Panc1 (cell line): ENCODE measurements around the gene PARD3.

Experiments used
- CTCF ChIP-seq: fragments of 450-650 bp; IDR thresholded peaks from 2 replicates; pipeline ENCODE4 v1.5.1; 2017; ENCODE audit warnings: mild to moderate bottlenecking
- POLR2AphosphoS5 ChIP-seq: IDR thresholded peaks from 2 replicates; pipeline ENCODE4 v1.6.1; 2012; ENCODE audit warnings: mild to moderate bottlenecking, low read depth, low read length, moderate library complexity
- SIN3A ChIP-seq: IDR thresholded peaks from 2 replicates; pipeline ENCODE4 v1.6.1; 2012; ENCODE audit warnings: low read depth, mild to moderate bottlenecking, low read length, moderate library complexity, borderline replicate concordance; ENCODE audit not compliant: insufficient read depth
- TF ChIP-seq, protein P1 (sequence below), 2 experiments: IDR thresholded peaks; 2 replicates each; pipeline ENCODE4 v1.6.1; 2011 to 2012; ENCODE audit warnings: low read depth in 2 of 2, control low read depth in 1 of 2, low read length in 1 of 2, mild to moderate bottlenecking in 1 of 2, moderate library complexity in 1 of 2; ENCODE audit not compliant: insufficient read depth in 1 of 2

GRCh38 chr10:34647875-34648865 is 166.9 kb downstream of the PARD3 start:
- TF ChIP-seq CTCF (no peak), POLR2AphosphoS5 (no peak), SIN3A (no peak)
- TF ChIP-seq, protein P1, sequence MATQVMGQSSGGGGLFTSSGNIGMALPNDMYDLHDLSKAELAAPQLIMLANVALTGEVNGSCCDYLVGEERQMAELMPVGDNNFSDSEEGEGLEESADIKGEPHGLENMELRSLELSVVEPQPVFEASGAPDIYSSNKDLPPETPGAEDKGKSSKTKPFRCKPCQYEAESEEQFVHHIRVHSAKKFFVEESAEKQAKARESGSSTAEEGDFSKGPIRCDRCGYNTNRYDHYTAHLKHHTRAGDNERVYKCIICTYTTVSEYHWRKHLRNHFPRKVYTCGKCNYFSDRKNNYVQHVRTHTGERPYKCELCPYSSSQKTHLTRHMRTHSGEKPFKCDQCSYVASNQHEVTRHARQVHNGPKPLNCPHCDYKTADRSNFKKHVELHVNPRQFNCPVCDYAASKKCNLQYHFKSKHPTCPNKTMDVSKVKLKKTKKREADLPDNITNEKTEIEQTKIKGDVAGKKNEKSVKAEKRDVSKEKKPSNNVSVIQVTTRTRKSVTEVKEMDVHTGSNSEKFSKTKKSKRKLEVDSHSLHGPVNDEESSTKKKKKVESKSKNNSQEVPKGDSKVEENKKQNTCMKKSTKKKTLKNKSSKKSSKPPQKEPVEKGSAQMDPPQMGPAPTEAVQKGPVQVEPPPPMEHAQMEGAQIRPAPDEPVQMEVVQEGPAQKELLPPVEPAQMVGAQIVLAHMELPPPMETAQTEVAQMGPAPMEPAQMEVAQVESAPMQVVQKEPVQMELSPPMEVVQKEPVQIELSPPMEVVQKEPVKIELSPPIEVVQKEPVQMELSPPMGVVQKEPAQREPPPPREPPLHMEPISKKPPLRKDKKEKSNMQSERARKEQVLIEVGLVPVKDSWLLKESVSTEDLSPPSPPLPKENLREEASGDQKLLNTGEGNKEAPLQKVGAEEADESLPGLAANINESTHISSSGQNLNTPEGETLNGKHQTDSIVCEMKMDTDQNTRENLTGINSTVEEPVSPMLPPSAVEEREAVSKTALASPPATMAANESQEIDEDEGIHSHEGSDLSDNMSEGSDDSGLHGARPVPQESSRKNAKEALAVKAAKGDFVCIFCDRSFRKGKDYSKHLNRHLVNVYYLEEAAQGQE (IDR thresholded peaks at IDR 0.05; ENCODE audit: insufficient read depth in 1 of 2, low read depth in 2 of 2, low read length in 1 of 2), result no peak
